Smooth muscle cell (in vitro differentiated cells): Measurements from ENCODE around the gene MIPEP. TPM values are rescaled to one million over a fixed set of nuclear protein-coding genes. Genes with fewer than 3 reads are reported as not detected.

Experiments used
- DNase-seq: peaks from one replicate; lab custom pipeline; 2025; ENCODE audit not compliant: unreplicated experiment; lab: John Stamatoyannopoulos, UW
- H2AFZ ChIP-seq: fragments of 200-600 bp; sonication (generic); 2 replicates; pipeline ENCODE4 v1.6.0; 2016; ENCODE audit warnings: antibody characterized with exemption, low read depth, mild to moderate bottlenecking
- H3F3A ChIP-seq: fragments of 200-600 bp; sonication (generic); 2 replicates; pipeline ENCODE4 v1.6.0; 2017; ENCODE audit warnings: antibody characterized with exemption, low read depth
- H3K27ac ChIP-seq: fragments of 200-600 bp; sonication (generic); 2 replicates; pipeline ENCODE4 v1.5.1; 2016; ENCODE audit warnings: low read depth, mild to moderate bottlenecking
- H3K27me3 ChIP-seq: fragments of 200-600 bp; sonication (generic); 2 replicates; pipeline ENCODE4 v1.6.1; 2016; ENCODE audit warnings: low read depth, mild to moderate bottlenecking
- H3K36me3 ChIP-seq: fragments of 200-600 bp; sonication (generic); 2 replicates; pipeline ENCODE4 v1.5.1; 2016; ENCODE audit warnings: low read depth
- H3K4me1 ChIP-seq: fragments of 200-600 bp; sonication (generic); 2 replicates; pipeline ENCODE4 v1.5.1; 2016; ENCODE audit warnings: low read depth
- H3K4me2 ChIP-seq: fragments of 200-600 bp; sonication (generic); 2 replicates; pipeline ENCODE4 v1.6.0; 2016; ENCODE audit warnings: mild to moderate bottlenecking
- H3K4me3 ChIP-seq: fragments of 200-600 bp; sonication (generic); 2 replicates; pipeline ENCODE4 v1.5.1; 2016; ENCODE audit warnings: mild to moderate bottlenecking
- H3K79me2 ChIP-seq: fragments of 200-600 bp; sonication (generic); 2 replicates; pipeline ENCODE4 v1.6.0; 2016; ENCODE audit warnings: low read depth, mild to moderate bottlenecking
- H3K9ac ChIP-seq: fragments of 200-600 bp; sonication (generic); 2 replicates; pipeline ENCODE4 v1.6.0; 2016; ENCODE audit warnings: low read depth
- H3K9me3 ChIP-seq: fragments of 200-600 bp; sonication (generic); replicated peaks from 2 replicates; pipeline ENCODE4 v1.5.1; 2016; ENCODE audit warnings: low read depth
- H4K20me1 ChIP-seq: fragments of 200-600 bp; sonication (generic); 2 replicates; pipeline ENCODE4 v1.6.0; 2016; ENCODE audit warnings: low read depth
- CTCF ChIP-seq: fragments of 200-600 bp; sonication (generic); IDR thresholded peaks from 2 replicates; pipeline ENCODE4 v1.5.1; 2017; ENCODE audit warnings: borderline replicate concordance, mild to moderate bottlenecking, antibody characterized with exemption; ENCODE audit not compliant: insufficient read depth, poor library complexity, severe bottlenecking
- WGBS: methylation state at CpG from one replicate; pipeline ENCODE4 v1.1.7; 2016; ENCODE audit warnings: low lambda C conversion rate; 5-methylcytosine and 5-hydroxymethylcytosine counted together
- polyA plus RNA-seq: library from polyadenylated mRNA; unstranded; fragments of >200 nt; fragmentation: Nextera tagmentation; extraction: Ambion mirVana; gene quantifications from 2 replicates; pipeline ENCODE4 v1.2.1, GENCODE V29; 2016
- total RNA-seq: library from RNA; depleted of rRNA; stranded (reverse); fragments of >200 nt; gene quantifications from 2 replicates; pipeline ENCODE4 v1.2.3, GENCODE V29; 2014

Gene MIPEP
- total and polyA plus RNA-seq, 2 experiments from 2014 or later: 15.7 to 18.9 TPM

DNA sequence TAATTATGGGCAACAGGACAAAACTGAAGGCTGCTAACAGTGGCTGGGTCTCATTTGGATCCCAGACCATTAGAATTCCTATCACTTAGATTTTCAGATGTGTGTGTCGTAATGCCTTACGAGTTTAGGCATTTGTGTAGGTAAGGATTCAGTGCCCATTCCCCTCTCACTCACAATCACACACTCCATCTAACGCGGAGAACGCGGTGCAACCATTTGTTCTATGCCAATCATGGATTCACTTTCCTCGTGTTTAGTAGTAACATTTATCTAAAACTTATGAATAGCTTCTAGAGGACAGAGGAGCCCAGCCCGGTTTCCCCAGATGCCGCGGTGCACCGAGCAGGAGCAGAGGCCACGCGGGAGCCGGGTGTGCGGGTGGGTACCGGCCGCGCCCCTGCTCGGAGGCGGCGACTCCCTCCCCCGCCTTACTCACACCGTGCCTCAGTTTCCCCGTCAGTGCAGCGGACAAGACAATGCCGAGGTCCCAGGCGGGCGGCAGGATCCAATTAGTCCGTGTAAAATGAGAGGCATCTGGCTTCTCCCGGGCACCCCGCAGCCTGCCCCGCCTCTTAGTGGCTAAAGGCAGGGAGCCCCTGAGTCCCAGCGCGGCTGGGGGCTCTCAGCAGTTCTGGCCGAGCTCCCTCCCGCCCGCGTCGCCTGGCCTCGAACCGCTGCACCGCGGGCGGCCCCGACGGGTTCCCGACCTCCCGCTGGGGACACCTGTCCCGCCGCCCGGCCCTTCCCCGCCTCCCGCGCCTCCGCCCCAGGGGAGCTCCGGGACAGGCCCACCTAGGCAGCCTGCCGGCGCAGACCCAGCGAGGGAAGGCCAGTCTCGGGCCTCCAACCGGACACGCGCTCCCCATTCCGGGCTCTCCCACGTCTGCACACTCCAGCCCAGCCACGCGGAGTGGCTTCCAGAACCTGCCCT is 14.0 kb upstream of the MIPEP start:
- no peaks in the 10 kb centered on the region for H4K20me1 ChIP-seq
- no peak overlapping the region for H3K27ac ChIP-seq
- no peaks in the 10 kb centered on the region for H3K9me3 ChIP-seq
- H3K4me1 ChIP-seq: no peaks in the 10 kb centered on the region
- no peak overlapping the region for H3K9ac ChIP-seq
- 25% methylated on average over 35 of the region's 67 CpGs for WGBS
- H3K4me3 ChIP-seq: peak overlapping the region; percentile 27
- H2AFZ ChIP-seq: peak overlapping the region; percentile 19
- TF ChIP-seq CTCF: no peak
- peak overlapping the region; percentile 70 for H3K4me2 ChIP-seq
- no peaks in the 10 kb centered on the region for H3K36me3 ChIP-seq
- no peaks in the 10 kb centered on the region for H3F3A ChIP-seq
- peaks cover 33% of the 10 kb centered on the region for H3K27me3 ChIP-seq
- no peaks in the 10 kb centered on the region for H3K79me2 ChIP-seq
- no peak for DNase-seq

DNA sequence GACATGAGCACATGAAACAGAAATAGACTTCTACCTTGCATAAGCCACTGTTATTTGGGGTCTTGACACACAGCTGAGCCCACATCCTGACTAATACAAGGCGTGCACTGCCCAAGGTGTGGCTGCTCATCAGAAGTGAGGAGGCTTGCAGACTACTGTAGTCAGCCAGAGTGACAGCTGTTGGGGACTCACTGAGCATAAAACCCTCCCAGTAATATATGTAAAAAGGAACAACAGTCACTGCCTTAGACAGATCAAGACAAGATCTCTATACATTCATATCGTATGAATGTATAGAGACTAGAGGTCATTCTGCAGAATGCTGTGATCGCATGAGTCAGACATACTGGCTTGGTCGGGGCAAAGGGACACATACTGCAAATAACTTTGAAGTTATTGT is 12.2 kb upstream of the MIPEP start:
- Histone ChIP-seq H3K9me3 (no peaks in the 10 kb centered on the region), H3F3A (no peaks in the 10 kb centered on the region), H3K4me1 (no peaks in the 10 kb centered on the region), H4K20me1 (no peaks in the 10 kb centered on the region), H3K27me3 (peaks cover 33% of the 10 kb centered on the region), H3K4me3 (no peak overlapping the region), H3K9ac (no peak overlapping the region), H3K79me2 (no peaks in the 10 kb centered on the region), H3K27ac (no peak overlapping the region), H3K4me2 (no peak overlapping the region), H2AFZ (no peak overlapping the region), H3K36me3 (no peaks in the 10 kb centered on the region)
- TF ChIP-seq CTCF: no peak
- WGBS: 71% methylated on average over 4 of the region's 4 CpGs
- no peak for DNase-seq

DNA sequence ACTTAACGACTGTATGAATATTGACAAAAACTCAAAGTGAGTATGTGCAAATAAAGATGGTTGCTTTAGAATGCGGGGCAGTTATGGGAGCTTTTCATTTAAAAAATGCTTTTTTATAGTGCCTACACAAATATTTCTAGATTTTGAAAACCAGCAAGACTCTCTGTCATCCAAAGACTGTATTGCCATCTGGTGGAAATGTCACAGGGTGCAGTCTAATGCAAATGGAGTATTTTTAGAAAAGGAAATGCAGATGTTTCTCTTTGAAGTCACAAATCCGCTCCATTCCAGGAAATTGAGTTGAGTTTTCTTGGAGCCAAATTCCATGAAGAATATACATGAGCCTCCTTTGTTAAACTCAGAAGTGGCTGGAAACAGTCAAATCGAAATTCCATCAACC is 10.4 kb upstream of the MIPEP start:
- peak overlapping the region; percentile 28 for H2AFZ ChIP-seq

More for the DNA sequence above, 10.4 kb upstream of the MIPEP start:
- peaks cover 29% of the 10 kb centered on the region for H3K27me3 ChIP-seq
- H3K9ac ChIP-seq: no peak overlapping the region
- no peaks in the 10 kb centered on the region for H3K36me3 ChIP-seq
- no peak overlapping the region for H3K27ac ChIP-seq
- no peak overlapping the region for H3K4me3 ChIP-seq
- H3K4me1 ChIP-seq: no peaks in the 10 kb centered on the region
- no peak overlapping the region for H3K4me2 ChIP-seq
- peak; percentile 73 for TF ChIP-seq CTCF
- H3K79me2 ChIP-seq: no peaks in the 10 kb centered on the region
- no peaks in the 10 kb centered on the region for H3F3A ChIP-seq
- H3K9me3 ChIP-seq: no peaks in the 10 kb centered on the region
- no peak for DNase-seq
- H4K20me1 ChIP-seq: no peaks in the 10 kb centered on the region
- WGBS: 33% methylated on average over 4 of the region's 4 CpGs
